Fibroblast of lung (primary cell): ENCODE results near the gene MOB4.

ENCODE experiments used
- EZH2 ChIP-seq: IDR thresholded peaks from 2 replicates; pipeline ENCODE4 v1.5.1; 2012; ENCODE audit warnings: low read length, control low read depth, mild to moderate bottlenecking; ENCODE audit errors: missing control alignments
- TF ChIP-seq, protein P1 (sequence below), 2 donors: IDR thresholded peaks in 1 of 2; conservative IDR thresholded peaks in 1 of 2; 1 replicate in 1 of 2; 2 replicates in 1 of 2; pipeline ENCODE4 v1.5.1; 2011 to 2012; ENCODE audit warnings: low read length in 2 of 2, control low read depth in 1 of 2, inconsistent platforms in 1 of 2, low read depth in 1 of 2, mild to moderate bottlenecking in 1 of 2

DNA sequence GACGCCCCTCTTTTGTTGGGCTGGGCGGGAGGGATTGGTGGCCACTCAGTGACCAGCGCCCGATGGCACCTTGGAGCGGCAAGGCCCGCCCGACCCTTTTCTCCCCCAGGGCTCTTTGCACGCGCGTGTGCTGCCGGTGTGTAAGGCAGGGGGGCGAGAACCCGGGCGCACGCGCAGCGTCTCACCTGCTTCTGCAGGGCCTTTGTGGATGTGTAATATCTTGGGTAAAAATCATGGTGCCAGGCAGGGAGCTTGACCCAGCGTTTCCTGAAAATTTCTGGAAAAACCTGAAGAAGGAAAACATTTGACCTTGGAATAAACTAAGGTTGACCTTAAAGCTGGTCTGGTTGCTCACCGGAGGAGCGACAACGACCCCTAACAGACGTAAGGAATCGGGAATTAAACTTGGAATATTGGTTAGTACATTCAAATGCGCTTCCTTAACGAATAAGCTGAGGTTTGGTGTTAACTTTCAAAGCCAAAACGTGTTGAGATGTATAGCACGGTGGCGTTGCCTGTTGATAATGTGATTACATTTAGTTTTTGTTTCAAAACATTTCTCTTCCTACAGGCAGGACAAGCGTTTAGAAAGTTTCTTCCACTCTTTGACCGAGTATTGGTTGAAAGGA, 15.2 kb upstream of the MOB4 start:
- TF ChIP-seq EZH2: no peak
- TF ChIP-seq, protein P1, sequence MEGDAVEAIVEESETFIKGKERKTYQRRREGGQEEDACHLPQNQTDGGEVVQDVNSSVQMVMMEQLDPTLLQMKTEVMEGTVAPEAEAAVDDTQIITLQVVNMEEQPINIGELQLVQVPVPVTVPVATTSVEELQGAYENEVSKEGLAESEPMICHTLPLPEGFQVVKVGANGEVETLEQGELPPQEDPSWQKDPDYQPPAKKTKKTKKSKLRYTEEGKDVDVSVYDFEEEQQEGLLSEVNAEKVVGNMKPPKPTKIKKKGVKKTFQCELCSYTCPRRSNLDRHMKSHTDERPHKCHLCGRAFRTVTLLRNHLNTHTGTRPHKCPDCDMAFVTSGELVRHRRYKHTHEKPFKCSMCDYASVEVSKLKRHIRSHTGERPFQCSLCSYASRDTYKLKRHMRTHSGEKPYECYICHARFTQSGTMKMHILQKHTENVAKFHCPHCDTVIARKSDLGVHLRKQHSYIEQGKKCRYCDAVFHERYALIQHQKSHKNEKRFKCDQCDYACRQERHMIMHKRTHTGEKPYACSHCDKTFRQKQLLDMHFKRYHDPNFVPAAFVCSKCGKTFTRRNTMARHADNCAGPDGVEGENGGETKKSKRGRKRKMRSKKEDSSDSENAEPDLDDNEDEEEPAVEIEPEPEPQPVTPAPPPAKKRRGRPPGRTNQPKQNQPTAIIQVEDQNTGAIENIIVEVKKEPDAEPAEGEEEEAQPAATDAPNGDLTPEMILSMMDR (conservative IDR thresholded peaks at IDR 0.05 in 1 of 2, IDR thresholded peaks at IDR 0.05 in 1 of 2; ENCODE audit: low read depth in 1 of 2, low read length in 2 of 2): no peak
